KOPT-K1 (cell line): ENCODE data around the gene CRK.
A peak's percentile ranks its signal among the peaks of the same experiment; 100 is the strongest.
"Not testable (repeated sequence)": the region's sequence is repeated elsewhere in the genome, so short reads cannot be mapped to it uniquely, and the experiment has no call there.

Experiments used
- H3K27ac ChIP-seq: fragments of 200-600 bp; sonication (generic); 2 replicates; pipeline ENCODE4 v1.5.1; 2016; ENCODE audit warnings: antibody characterized with exemption, mild to moderate bottlenecking, low read depth, low read length; ENCODE audit not compliant: poor library complexity, severe bottlenecking
- H3K36me3 ChIP-seq: fragments of 200-600 bp; sonication (generic); 2 replicates; pipeline ENCODE4 v1.5.1; 2017; ENCODE audit warnings: antibody characterized with exemption, mild to moderate bottlenecking, low read length, moderate library complexity; ENCODE audit not compliant: insufficient read depth
- H3K9me3 ChIP-seq: fragments of 200-600 bp; sonication (generic); 2 replicates; pipeline ENCODE4 v1.5.1; 2017; ENCODE audit warnings: antibody characterized with exemption, low read length, mild to moderate bottlenecking; ENCODE audit not compliant: insufficient read depth, poor library complexity, severe bottlenecking

The CRK gene

GRCh38 chr17:1462164-1463112 lies 6.4 kb upstream of the CRK start:
- Histone ChIP-seq H3K27ac (no peak overlapping the region), H3K36me3 (no peaks in the 10 kb centered on the region; the same call in 1 of the 2 replicates), H3K9me3 (no peaks in the 10 kb centered on the region)

- Histone ChIP-seq H3K36me3 (no peaks in the 10 kb centered on the region), H3K27ac (no peak overlapping the region), H3K9me3 (no peaks in the 10 kb centered on the region)
Measured at GRCh38 chr17:1461198-1461944, 5.3 kb upstream of the CRK start.

- Histone ChIP-seq H3K36me3 (no peaks in the 10 kb centered on the region), H3K9me3 (no peaks in the 10 kb centered on the region), H3K27ac (no peak overlapping the region)
Measured at GRCh38 chr17:1460233-1460632, 4.2 kb upstream of the CRK start.

- peak overlapping the region; percentile 84 for H3K27ac ChIP-seq
- H3K36me3 ChIP-seq = peaks cover 29% of the 10 kb centered on the region
- H3K9me3 ChIP-seq = no peaks in the 10 kb centered on the region
Measured at GRCh38 chr17:1455291-1455796, 688 bp downstream of the CRK start.

- H3K27ac ChIP-seq = peak overlapping the region; percentile 84
- peaks cover 34% of the 10 kb centered on the region for H3K36me3 ChIP-seq
- no peaks in the 10 kb centered on the region for H3K9me3 ChIP-seq
Measured at GRCh38 chr17:1454541-1454940, 1.5 kb downstream of the CRK start.

- H3K36me3 ChIP-seq = peaks cover 42% of the 10 kb centered on the region
- H3K9me3 ChIP-seq, H3K27ac ChIP-seq: not testable (repeated sequence)
Measured at GRCh38 chr17:1453694-1454093, 2.3 kb downstream of the CRK start.

- Histone ChIP-seq H3K36me3 (peaks cover 45% of the 10 kb centered on the region), H3K9me3 (no peaks in the 10 kb centered on the region), H3K27ac (no peak overlapping the region)
Measured at GRCh38 chr17:1452836-1453235, 3.2 kb downstream of the CRK start.

GRCh38 chr17:1450261-1450660 lies 5.8 kb downstream of the CRK start:
- H3K36me3 ChIP-seq = peaks cover 49% of the 10 kb centered on the region
- not testable (repeated sequence) for H3K9me3 ChIP-seq, H3K27ac ChIP-seq

- peaks cover 54% of the 10 kb centered on the region for H3K36me3 ChIP-seq
- no peaks in the 10 kb centered on the region for H3K9me3 ChIP-seq
- H3K27ac ChIP-seq = no peak overlapping the region
Measured at GRCh38 chr17:1449412-1449967, 6.5 kb downstream of the CRK start.

- no peak overlapping the region for H3K27ac ChIP-seq
- H3K36me3 ChIP-seq = peaks cover 53% of the 10 kb centered on the region
- H3K9me3 ChIP-seq = no peaks in the 10 kb centered on the region
Measured at GRCh38 chr17:1447052-1447451, 9.0 kb downstream of the CRK start.

GRCh38 chr17:1446201-1446600 lies 9.8 kb downstream of the CRK start:
- H3K36me3 ChIP-seq = peaks cover 53% of the 10 kb centered on the region
- no peaks in the 10 kb centered on the region for H3K9me3 ChIP-seq
- H3K27ac ChIP-seq = no peak overlapping the region

GRCh38 chr17:1445695-1446094 lies 10.3 kb downstream of the CRK start:
- H3K27ac ChIP-seq, H3K9me3 ChIP-seq: not testable (repeated sequence)
- H3K36me3 ChIP-seq = peaks cover 54% of the 10 kb centered on the region

- not testable (repeated sequence) for H3K27ac ChIP-seq, H3K9me3 ChIP-seq
- peaks cover 59% of the 10 kb centered on the region for H3K36me3 ChIP-seq
Measured at GRCh38 chr17:1442721-1443120, 13.3 kb downstream of the CRK start.

GRCh38 chr17:1442187-1442586 lies 13.8 kb downstream of the CRK start:
- Histone ChIP-seq H3K9me3 (no peaks in the 10 kb centered on the region), H3K27ac (no peak overlapping the region), H3K36me3 (peaks cover 64% of the 10 kb centered on the region)

- Histone ChIP-seq H3K9me3 (no peaks in the 10 kb centered on the region), H3K36me3 (peaks cover 77% of the 10 kb centered on the region), H3K27ac (no peak overlapping the region)
Measured at GRCh38 chr17:1440921-1441320, 15.1 kb downstream of the CRK start.
